LNCAP (cell line): ENCODE data around the gene TRIM54.

ENCODE experiments used
- TF ChIP-seq, protein P1 (sequence below): fragments of 450-650 bp; IDR thresholded peaks from 2 replicates; pipeline ENCODE4 v1.5.1; 2017; ENCODE audit warnings: mild to moderate bottlenecking

The TRIM54 gene

DNA sequence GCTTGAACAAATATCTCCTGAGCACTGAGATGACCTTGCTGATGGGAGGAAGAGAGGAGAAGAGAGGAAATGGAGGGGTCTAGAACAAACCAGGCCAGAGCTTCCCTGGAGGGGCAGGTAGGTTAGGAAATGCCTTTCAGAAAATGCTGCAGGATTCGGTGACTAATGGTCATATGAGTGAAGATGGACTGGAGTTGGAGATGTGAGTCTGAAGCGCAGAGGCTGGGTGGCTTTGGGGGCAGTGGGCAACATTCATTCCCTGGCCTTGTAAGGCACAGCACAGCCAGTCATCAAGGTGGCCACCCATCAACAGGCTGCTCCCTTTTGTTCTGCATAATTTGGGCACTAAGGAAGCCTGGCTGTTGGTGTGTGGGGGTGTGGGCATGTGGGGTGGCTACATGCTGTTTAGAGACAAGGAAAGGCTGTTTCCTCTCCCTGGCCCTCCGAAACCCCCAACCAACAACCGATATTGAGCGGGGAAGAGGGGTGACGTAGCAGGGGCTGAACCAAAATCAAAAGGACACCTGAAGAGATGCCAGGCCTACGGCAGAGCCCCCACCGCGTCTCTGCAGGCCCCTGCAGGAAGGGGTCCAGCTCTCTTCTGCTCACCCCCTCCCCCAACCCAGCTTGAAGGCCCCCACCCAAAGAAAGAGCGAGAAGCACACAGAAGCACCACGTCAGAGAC is 20.8 kb upstream of the TRIM54 start:
- TF ChIP-seq, protein P1, sequence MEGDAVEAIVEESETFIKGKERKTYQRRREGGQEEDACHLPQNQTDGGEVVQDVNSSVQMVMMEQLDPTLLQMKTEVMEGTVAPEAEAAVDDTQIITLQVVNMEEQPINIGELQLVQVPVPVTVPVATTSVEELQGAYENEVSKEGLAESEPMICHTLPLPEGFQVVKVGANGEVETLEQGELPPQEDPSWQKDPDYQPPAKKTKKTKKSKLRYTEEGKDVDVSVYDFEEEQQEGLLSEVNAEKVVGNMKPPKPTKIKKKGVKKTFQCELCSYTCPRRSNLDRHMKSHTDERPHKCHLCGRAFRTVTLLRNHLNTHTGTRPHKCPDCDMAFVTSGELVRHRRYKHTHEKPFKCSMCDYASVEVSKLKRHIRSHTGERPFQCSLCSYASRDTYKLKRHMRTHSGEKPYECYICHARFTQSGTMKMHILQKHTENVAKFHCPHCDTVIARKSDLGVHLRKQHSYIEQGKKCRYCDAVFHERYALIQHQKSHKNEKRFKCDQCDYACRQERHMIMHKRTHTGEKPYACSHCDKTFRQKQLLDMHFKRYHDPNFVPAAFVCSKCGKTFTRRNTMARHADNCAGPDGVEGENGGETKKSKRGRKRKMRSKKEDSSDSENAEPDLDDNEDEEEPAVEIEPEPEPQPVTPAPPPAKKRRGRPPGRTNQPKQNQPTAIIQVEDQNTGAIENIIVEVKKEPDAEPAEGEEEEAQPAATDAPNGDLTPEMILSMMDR, result no peak

- TF ChIP-seq, protein P1, result no peak
Measured at GRCh38 chr2:27261926-27262298, 20.3 kb upstream of the TRIM54 start.

DNA sequence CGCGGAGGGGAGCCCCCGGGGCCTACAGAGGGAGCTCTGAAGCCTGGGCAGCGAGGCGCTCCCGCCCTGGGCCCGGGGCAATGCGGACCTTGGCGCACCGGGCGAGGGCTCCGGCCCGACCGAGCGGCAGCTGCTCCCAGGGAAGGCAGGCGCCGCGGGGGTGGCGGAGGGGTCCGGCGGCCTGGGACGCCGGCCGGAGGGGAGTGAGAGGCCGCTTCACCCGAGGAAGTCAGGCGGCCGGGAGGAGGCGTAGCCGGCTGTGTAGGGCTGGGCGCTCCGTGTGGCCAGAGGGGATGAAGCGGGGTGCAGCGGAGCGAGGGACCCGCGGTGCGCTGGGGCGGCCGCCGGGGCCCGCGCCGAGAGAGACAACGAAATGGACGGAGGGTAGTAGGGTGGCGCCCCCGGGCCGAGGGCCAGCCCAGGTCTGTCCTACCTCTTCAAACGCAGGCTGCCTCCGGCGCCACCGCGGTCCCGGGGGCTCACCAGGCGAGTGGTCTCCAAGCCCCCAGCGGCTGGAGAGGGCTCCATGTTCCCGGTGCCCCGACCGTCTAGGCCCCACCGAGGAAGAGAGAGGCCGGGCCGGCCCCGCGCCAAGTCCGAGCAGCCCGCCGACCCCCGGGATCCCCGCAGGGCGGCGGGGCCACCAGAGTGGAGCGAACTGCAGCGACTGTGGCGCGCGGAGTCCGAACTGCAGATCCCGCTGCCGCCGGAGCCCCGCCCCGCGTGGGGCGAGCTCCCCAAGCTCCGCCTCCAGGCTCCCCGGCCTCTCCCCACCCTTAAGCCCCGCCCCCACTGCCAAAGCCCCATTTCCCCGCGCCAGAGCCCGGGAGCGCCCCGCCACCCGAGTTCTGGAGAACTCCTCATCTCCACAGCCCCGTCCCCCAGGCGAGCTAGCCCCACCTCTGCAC is 19.6 kb upstream of the TRIM54 start, which contains the start of gene SLC30A3:
SLC30A3 (minus strand) TSS at position 669 of the 908 bp plus-strand sequence; CDS start at position 528, 141 bp downstream.
- TF ChIP-seq, protein P1, result no peak

DNA sequence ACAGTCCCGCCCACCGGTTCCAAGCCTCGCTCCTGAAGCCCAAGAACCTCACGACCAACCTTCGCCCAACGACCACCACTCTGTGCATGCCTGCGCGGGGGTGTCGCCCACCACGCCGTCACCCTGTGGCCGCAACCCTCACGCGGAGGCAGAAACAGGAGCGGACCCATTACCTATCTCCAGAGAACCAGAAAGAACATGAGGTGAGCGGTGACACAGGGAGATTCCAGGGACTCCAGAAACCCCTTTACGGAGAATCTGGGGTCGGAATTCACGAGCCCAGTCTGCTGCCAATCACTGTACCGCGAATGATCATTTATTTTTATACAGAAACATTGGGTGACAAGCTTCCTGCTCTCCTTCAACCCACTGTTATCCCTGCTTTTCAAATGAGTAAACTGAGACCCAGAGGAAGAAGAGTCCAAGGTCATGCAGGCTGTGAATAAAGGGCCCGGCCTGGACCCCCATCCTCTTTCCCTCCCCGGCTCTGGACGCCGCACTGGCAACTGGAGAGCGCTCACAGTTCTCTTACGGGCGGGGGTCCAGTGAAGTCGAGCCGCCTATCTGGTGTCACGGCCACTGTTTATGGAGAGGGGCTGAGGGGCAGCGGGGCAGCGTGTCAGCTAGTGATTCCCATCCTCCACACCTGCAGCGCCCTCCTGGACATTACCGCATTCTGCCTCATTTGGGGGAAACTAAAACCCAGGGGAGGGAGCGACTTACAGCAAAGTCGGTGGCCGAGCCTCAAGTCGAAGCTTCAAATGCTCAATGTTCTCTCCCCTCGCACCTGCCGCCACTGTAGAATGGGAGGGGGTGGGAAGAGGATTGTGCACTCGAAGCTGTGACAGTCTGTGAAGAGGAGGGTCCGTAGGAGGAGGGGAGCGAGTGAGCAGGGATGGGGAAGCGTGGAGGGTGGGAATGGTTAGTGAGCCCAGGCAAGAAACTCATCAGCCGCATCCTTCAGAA is 18.7 kb upstream of the TRIM54 start:
- TF ChIP-seq, protein P1, result no peak

- TF ChIP-seq, protein P1, result no peak
Measured at GRCh38 chr2:27264253-27264752, 17.9 kb upstream of the TRIM54 start.

DNA sequence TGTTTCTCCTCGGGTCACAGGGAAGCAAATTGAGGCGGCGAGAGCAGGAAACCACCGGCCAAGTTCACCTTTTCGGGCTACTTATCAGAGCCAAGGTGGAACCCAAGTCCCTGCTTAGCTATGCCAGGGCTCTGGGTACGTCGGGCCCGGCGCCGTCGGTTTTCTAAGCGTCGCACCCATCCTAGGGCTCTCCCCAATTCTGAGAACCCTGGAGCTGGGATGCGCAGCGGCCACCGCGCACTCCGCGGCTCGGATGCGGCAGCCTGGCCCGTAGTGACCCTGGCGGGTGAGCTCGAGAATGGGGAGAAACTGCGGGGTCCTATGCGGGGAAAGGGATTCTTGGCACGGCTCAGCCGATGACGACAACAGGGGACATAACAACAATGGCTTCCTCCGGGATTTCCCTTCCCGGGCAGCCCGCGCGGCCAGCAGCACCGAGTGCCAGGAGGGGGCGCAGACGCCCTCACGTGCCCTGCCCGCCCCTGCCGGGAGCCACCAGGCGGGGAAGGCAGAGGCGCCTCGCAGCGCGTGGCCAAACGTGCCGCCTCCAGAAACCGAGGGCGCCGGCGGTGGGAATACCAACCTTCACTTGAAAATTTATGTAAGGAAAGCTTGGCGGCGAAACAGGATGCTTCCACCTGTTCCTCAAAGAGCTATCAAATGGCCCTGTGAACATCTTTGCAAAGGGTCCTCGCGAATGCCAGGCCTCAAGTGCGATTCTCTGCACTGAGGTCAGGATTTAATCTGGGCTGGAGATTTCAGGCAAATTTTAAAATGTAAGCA is 17.3 kb upstream of the TRIM54 start:
- TF ChIP-seq, protein P1, result no peak
